GM23338 (cell line): ENCODE results near the gene C16orf86. TPM values are rescaled to one million over a fixed set of nuclear protein-coding genes. Genes with fewer than 3 reads are reported as not detected.
A peak's percentile ranks its signal among the peaks of the same experiment; 100 is the strongest.

Experiments used
- ATAC-seq: fragments of 200-7000 bp; cut with Tn5 transposase; 3 replicates; pipeline ENCODE4 v1.9.1; 2020
- DNase-seq: peaks from one replicate; pipeline ENCODE4 v3.0.0-alpha.2; 2015; ENCODE audit warnings: low spot score
- H2AFZ ChIP-seq: fragments of 200-600 bp; sonication (generic); 2 replicates; pipeline ENCODE4 v1.8.0; 2016; ENCODE audit warnings: antibody characterized with exemption, mild to moderate bottlenecking, moderate library complexity
- H3F3A ChIP-seq: fragments of 200-600 bp; sonication (generic); replicated peaks from 2 replicates; pipeline ENCODE4 v1.8.0; 2017; ENCODE audit warnings: antibody characterized with exemption, mixed run types, low read depth
- H3K27ac ChIP-seq: fragments of 200-600 bp; sonication (generic); 2 replicates; pipeline ENCODE4 v1.6.1; 2016; ENCODE audit warnings: low read depth
- H3K27me3 ChIP-seq: fragments of 200-600 bp; sonication (generic); 2 replicates; pipeline ENCODE4 v1.8.0; 2016; ENCODE audit warnings: mild to moderate bottlenecking, mixed run types, moderate library complexity; ENCODE audit not compliant: insufficient read depth
- H3K36me3 ChIP-seq: fragments of 200-600 bp; sonication (generic); 2 replicates; pipeline ENCODE4 v1.8.0; 2016; ENCODE audit warnings: mild to moderate bottlenecking; ENCODE audit not compliant: insufficient read depth
- H3K4me1 ChIP-seq: fragments of 200-600 bp; sonication (generic); 2 replicates; pipeline ENCODE4 v1.8.0; 2016; ENCODE audit warnings: mild to moderate bottlenecking, moderate library complexity; ENCODE audit not compliant: insufficient read depth
- H3K4me2 ChIP-seq: fragments of 200-600 bp; sonication (generic); 2 replicates; pipeline ENCODE4 v1.7.1; 2017; ENCODE audit warnings: mixed run types
- H3K4me3 ChIP-seq: fragments of 200-600 bp; sonication (generic); 2 replicates; pipeline ENCODE4 v1.6.1; 2016; ENCODE audit warnings: mixed run types
- H3K79me2 ChIP-seq: fragments of 200-600 bp; sonication (generic); replicated peaks from 2 replicates; pipeline ENCODE4 v1.8.0; 2017; ENCODE audit warnings: mild to moderate bottlenecking; ENCODE audit not compliant: insufficient read depth
- H3K9me2 ChIP-seq: fragments of 200-600 bp; sonication (generic); 2 replicates; pipeline ENCODE4 v1.8.0; 2017; ENCODE audit not compliant: insufficient read depth
- H4K20me1 ChIP-seq: fragments of 200-600 bp; sonication (generic); replicated peaks from 2 replicates; pipeline ENCODE4 v1.8.0; 2017; ENCODE audit warnings: mild to moderate bottlenecking; ENCODE audit not compliant: insufficient read depth
- H3K27ac Mint-ChIP-seq: 2 replicates; pipeline ENCODE4 v1.8.0; 2020; ENCODE audit warnings: inconsistent platforms, mild to moderate bottlenecking, moderate library complexity, mixed read lengths
- H3K27me3 Mint-ChIP-seq: 3 replicates; pipeline ENCODE4 v1.8.0; 2022; ENCODE audit warnings: low read depth, mild to moderate bottlenecking, moderate library complexity, mixed read lengths, inconsistent platforms; ENCODE audit not compliant: insufficient read depth, poor library complexity
- H3K36me3 Mint-ChIP-seq: 3 replicates; pipeline ENCODE4 v1.8.0; 2021; ENCODE audit warnings: low read depth, mild to moderate bottlenecking, inconsistent platforms, moderate library complexity, mixed read lengths
- H3K4me1 Mint-ChIP-seq: 3 replicates; pipeline ENCODE4 v1.8.0; 2020; ENCODE audit warnings: mild to moderate bottlenecking, inconsistent platforms, mixed read lengths
- H3K4me3 Mint-ChIP-seq: 3 replicates; pipeline ENCODE4 v1.8.0; 2021; ENCODE audit warnings: moderate library complexity, mild to moderate bottlenecking, inconsistent platforms, mixed read lengths
- H3K9me3 Mint-ChIP-seq: 3 replicates; pipeline ENCODE4 v1.8.0; 2020; ENCODE audit warnings: moderate library complexity, mild to moderate bottlenecking, inconsistent platforms, mixed read lengths
- CTCF ChIP-seq, 2 experiments: fragments of 200-600 bp in 1 of 2; sonication (generic) in 1 of 2; conservative IDR thresholded peaks; 2 replicates each; pipeline versions ENCODE4 v1.5.1 to v1.6.1; 2016 to 2017; ENCODE audit warnings: antibody characterized with exemption in 2 of 2, low read depth in 2 of 2, mild to moderate bottlenecking in 2 of 2, moderate library complexity in 1 of 2
- ETS1 ChIP-seq: IDR thresholded peaks from 2 replicates; pipeline ENCODE4 v1.6.1; 2016; ENCODE audit warnings: antibody characterized with exemption
- EZH2phosphoT487 ChIP-seq: fragments of 200-600 bp; sonication (generic); IDR thresholded peaks from one replicate; pipeline ENCODE4 v1.8.1; 2018; ENCODE audit warnings: antibody characterized with exemption; ENCODE audit not compliant: unreplicated experiment
- JUNB ChIP-seq: IDR thresholded peaks from one replicate; pipeline ENCODE4 v1.6.1; 2016; ENCODE audit warnings: antibody characterized with exemption; ENCODE audit not compliant: unreplicated experiment
- NANOG ChIP-seq: IDR thresholded peaks from 2 replicates; pipeline ENCODE4 v1.6.1; 2016; ENCODE audit warnings: antibody characterized with exemption, borderline replicate concordance
- REST ChIP-seq: IDR thresholded peaks from one replicate; pipeline ENCODE4 v1.6.1; 2018; ENCODE audit warnings: antibody characterized with exemption; ENCODE audit not compliant: unreplicated experiment
- STAT1 ChIP-seq: IDR thresholded peaks from one replicate; pipeline ENCODE4 v1.6.1; 2016; ENCODE audit warnings: antibody characterized with exemption; ENCODE audit not compliant: unreplicated experiment
- ZNF114 ChIP-seq: fragments of 250-450 bp; sonication (Bioruptor Pico); IDR thresholded peaks from 2 replicates; pipeline ENCODE4 v1.5.0; 2020; ENCODE audit warnings: mild to moderate bottlenecking, moderate library complexity
- ZNF331 ChIP-seq: fragments of 250-450 bp; sonication (Bioruptor Pico); IDR thresholded peaks from 2 replicates; pipeline ENCODE4 v1.5.0; 2020; ENCODE audit warnings: low read depth, mild to moderate bottlenecking, moderate library complexity
- polyA plus RNA-seq: library from polyadenylated mRNA; unstranded; fragments of >200 nt; fragmentation: Nextera tagmentation; extraction: Ambion mirVana; gene quantifications from 2 replicates; pipeline ENCODE4 v1.2.1, GENCODE V29; 2016
- total RNA-seq: library from RNA; depleted of rRNA; stranded (reverse); fragments of >200 nt; shearing (Covaris generic); gene quantifications from 2 replicates; pipeline ENCODE4 v1.2.3, GENCODE V29; 2014

C16orf86 gene
- total and polyA plus RNA-seq, 2 experiments from 2014 or later, result 0.87 to 1.1 TPM

GRCh38 chr16:67648088-67648763, 18.4 kb upstream of the C16orf86 start:
- Mint-ChIP-seq H3K36me3 (peaks cover 4% of the 10 kb centered on the region; the same call in 1 of the 3 replicates), H3K27me3 (peaks cover 74% of the 10 kb centered on the region), H3K27ac (no peak overlapping the region), H3K4me3 (peak overlapping the region; percentile 55; the same call in 2 of the 3 replicates), H3K4me1 (peaks cover 11% of the 10 kb centered on the region), H3K9me3 (no peaks in the 10 kb centered on the region)
- Histone ChIP-seq H2AFZ (no peak overlapping the region; the same call in 1 of the 2 replicates), H3K27me3 (peaks cover 75% of the 10 kb centered on the region), H3K4me1 (no peaks in the 10 kb centered on the region; the same call in 1 of the 2 replicates), H3K4me2 (peak overlapping the region; percentile 78), H3K27ac (no peak overlapping the region), H4K20me1 (no peaks in the 10 kb centered on the region; the same call in 1 of the 2 replicates), H3K36me3 (no peaks in the 10 kb centered on the region), H3K79me2 (no peaks in the 10 kb centered on the region), H3F3A (peaks cover 7% of the 10 kb centered on the region; the same call in 1 of the 2 replicates), H3K4me3 (peak overlapping the region; percentile 46), H3K9me2 (no peaks in the 10 kb centered on the region)
- TF ChIP-seq ZNF331 (CRISPR knock-in tag), result no peak
- no peak for TF ChIP-seq REST
- no peak for TF ChIP-seq ETS1
- TF ChIP-seq EZH2phosphoT487, result no peak
- no peak for TF ChIP-seq CTCF (conservative IDR thresholded peaks at IDR 0.05; ENCODE audit: low read depth in 2 of 2)
- no peak for TF ChIP-seq NANOG
- no peak for TF ChIP-seq JUNB
- TF ChIP-seq STAT1, result no peak
- TF ChIP-seq ZNF114 (CRISPR knock-in tag), result no peak
- ATAC-seq (peak; percentile 13), DNase-seq (peak; percentile 75)
